CD14-positive monocyte (primary cell): ENCODE measurements around the gene KSR2. TPM values are rescaled to one million over a fixed set of nuclear protein-coding genes. Genes with fewer than 3 reads are reported as not detected.

ENCODE experiments used
- DNase-seq, 3 donors: peaks; one replicate each; pipeline ENCODE4 v3.0.0-alpha.2; 2011 to 2022
- H2AFZ ChIP-seq: 2 replicates; pipeline ENCODE4 v1.6.0; 2012; ENCODE audit warnings: mild to moderate bottlenecking, low read depth, low read length, inconsistent platforms; ENCODE audit not compliant: insufficient read depth, poor library complexity, severe bottlenecking
- H3K27ac ChIP-seq, 2 donors: 1 replicate in 1 of 2; 2 replicates in 1 of 2; pipeline ENCODE4 v1.5.1; 2012 to 2013; ENCODE audit warnings: low read length in 2 of 2, control low read depth in 1 of 2, inconsistent platforms in 1 of 2, low read depth in 1 of 2, mild to moderate bottlenecking in 1 of 2
- H3K27me3 ChIP-seq, 2 donors: one replicate each; pipeline versions ENCODE4 v1.6.0 to v1.6.1; 2011 to 2013; ENCODE audit warnings: low read length in 2 of 2; ENCODE audit not compliant: control insufficient read depth in 2 of 2, insufficient read depth in 2 of 2
- H3K36me3 ChIP-seq, 2 donors: replicated peaks in 1 of 2; 1 replicate in 1 of 2; 2 replicates in 1 of 2; pipeline versions ENCODE4 v1.5.1 to v1.6.1; 2012 to 2013; ENCODE audit warnings: low read length in 2 of 2, control low read depth in 1 of 2, inconsistent platforms in 1 of 2, mild to moderate bottlenecking in 1 of 2; ENCODE audit not compliant: insufficient read depth in 2 of 2, control insufficient read depth in 1 of 2
- H3K4me1 ChIP-seq, 2 donors: 1 replicate in 1 of 2; 2 replicates in 1 of 2; pipeline versions ENCODE4 v1.5.1 to v1.6.1; 2012 to 2013; ENCODE audit warnings: low read length in 2 of 2, control low read depth in 1 of 2, inconsistent platforms in 1 of 2, mild to moderate bottlenecking in 1 of 2, moderate library complexity in 1 of 2; ENCODE audit not compliant: insufficient read depth in 2 of 2, control insufficient read depth in 1 of 2
- H3K4me2 ChIP-seq: replicated peaks from 2 replicates; pipeline ENCODE3; 2012; ENCODE audit warnings: low read length, moderate library complexity, mild to moderate bottlenecking; ENCODE audit not compliant: poor library complexity, severe bottlenecking; ENCODE audit errors: extremely low read depth
- H3K4me3 ChIP-seq, 3 experiments: fragments of 200-600 bp in 1 of 3; sonication (generic) in 1 of 3; replicated peaks in 1 of 3; 1 replicate in 2 of 3; 2 replicates in 1 of 3; pipeline ENCODE4 v1.5.1; 2011 to 2013; ENCODE audit warnings: low read length in 3 of 3, mild to moderate bottlenecking in 3 of 3, control low read depth in 2 of 3, low read depth in 2 of 3, inconsistent platforms in 1 of 3, moderate library complexity in 1 of 3
- H3K79me2 ChIP-seq: 2 replicates; pipeline ENCODE4 v1.6.0; 2012; ENCODE audit warnings: mild to moderate bottlenecking, control low read depth, inconsistent platforms, low read length, moderate library complexity; ENCODE audit not compliant: insufficient read depth
- H3K9ac ChIP-seq: 2 replicates; pipeline ENCODE4 v1.6.0; 2017; ENCODE audit warnings: low read length, mild to moderate bottlenecking; ENCODE audit not compliant: insufficient read depth, poor library complexity, severe bottlenecking
- H3K9me3 ChIP-seq, 2 donors: replicated peaks in 1 of 2; 1 replicate in 1 of 2; 2 replicates in 1 of 2; pipeline versions ENCODE4 v1.5.1 to v1.6.1; 2012 to 2013; ENCODE audit warnings: low read length in 2 of 2, control low read depth in 1 of 2; ENCODE audit not compliant: control insufficient read depth in 1 of 2, insufficient read depth in 1 of 2
- H4K20me1 ChIP-seq: 2 replicates; pipeline ENCODE4 v1.6.0; 2012; ENCODE audit warnings: mild to moderate bottlenecking, low read length, control low read depth, moderate library complexity; ENCODE audit not compliant: insufficient read depth
- H3K27ac Mint-ChIP-seq, 7 donors: one replicate each; pipeline ENCODE4 v1.8.0; 2020; ENCODE audit warnings: mild to moderate bottlenecking in 7 of 7, mixed read lengths in 7 of 7, moderate library complexity in 6 of 7, inconsistent platforms in 2 of 7
- H3K27me3 Mint-ChIP-seq, 3 donors: one replicate each; pipeline ENCODE4 v1.8.0; 2021 to 2022; ENCODE audit warnings: low read depth in 3 of 3, mild to moderate bottlenecking in 3 of 3, mixed read lengths in 3 of 3, moderate library complexity in 3 of 3, inconsistent platforms in 1 of 3
- H3K36me3 Mint-ChIP-seq, 2 donors: one replicate each; pipeline ENCODE4 v1.8.0; 2020; ENCODE audit warnings: mixed read lengths in 2 of 2, inconsistent platforms in 1 of 2, mild to moderate bottlenecking in 1 of 2
- H3K4me1 Mint-ChIP-seq: one replicate; pipeline ENCODE4 v1.8.0; 2020; ENCODE audit warnings: mild to moderate bottlenecking, mixed read lengths
- H3K4me3 Mint-ChIP-seq, 2 donors: one replicate each; pipeline ENCODE4 v1.8.0; 2020; ENCODE audit warnings: mild to moderate bottlenecking in 2 of 2, mixed read lengths in 2 of 2, moderate library complexity in 1 of 2
- H3K9me3 Mint-ChIP-seq, 7 donors: one replicate each; pipeline ENCODE4 v1.8.0; 2020 to 2022; ENCODE audit warnings: mixed read lengths in 7 of 7, mild to moderate bottlenecking in 6 of 7, moderate library complexity in 6 of 7, inconsistent platforms in 2 of 7
- WGBS: methylation state at CpG from one replicate; pipeline ENCODE4 v1.1.5; 2013; ENCODE audit warnings: missing lambda C conversion rate; ENCODE audit not compliant: insufficient coverage; 5-methylcytosine and 5-hydroxymethylcytosine counted together
- intact Hi-C, 2 donors: fragments of 100-400 bp; cut with micrococcal nuclease; formaldehyde crosslinking; loops; one replicate each; pipeline versions ENCODE4 v1.15.0 to v1.15.1; 2023
- polyA plus RNA-seq, 3 donors: library from polyadenylated mRNA; depleted of rRNA in 1 of 3; unstranded in 2 of 3; stranded (reverse) in 1 of 3; fragments of 300-500 nt in 2 of 3; fragments of >200 nt in 1 of 3; fragmentation: Illumina TruSeq in 2 of 3; gene quantifications; 1 replicate in 2 of 3; 2 replicates in 1 of 3; pipeline ENCODE4 v1.2.3, GENCODE V29; 2012 to 2021
- TF ChIP-seq, protein P1 (sequence below): fragments of 200-600 bp; IDR thresholded peaks from one replicate; pipeline ENCODE4 v1.8.0; 2022; ENCODE audit warnings: antibody characterized with exemption, mild to moderate bottlenecking

Gene KSR2
- polyA plus RNA-seq, 3 donors = not detected

DNA sequence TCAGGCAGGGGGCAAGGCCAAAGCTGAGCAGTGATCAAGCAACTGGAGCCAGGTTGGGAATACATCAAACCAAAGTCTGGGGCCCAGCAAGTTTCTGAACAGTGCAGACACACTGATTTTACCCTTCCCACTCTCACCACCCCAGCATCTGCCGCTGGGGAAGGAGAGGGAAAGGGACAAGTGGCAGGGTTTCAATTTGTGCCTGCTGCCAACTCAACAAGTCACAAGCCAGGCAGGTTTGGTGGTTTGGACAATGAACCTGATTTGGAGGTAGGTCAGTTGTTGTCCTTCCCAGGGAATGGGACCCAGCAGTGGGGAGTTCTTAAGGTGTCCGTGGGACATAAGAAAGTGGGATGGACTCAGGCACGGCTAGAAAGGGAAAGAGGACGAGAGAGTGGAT, 455.4 kb downstream of the KSR2 start:
- Mint-ChIP-seq H3K4me3 (peak overlapping the region in 1 of 2 donors; percentile 49), H3K27me3 (peaks cover 48 to 70% (median 56%) of the 10 kb centered on the region in 3 donors), H3K9me3 (peaks cover 0 to 13% (median 8%) of the 10 kb centered on the region in 7 donors), H3K27ac (peak overlapping the region in 1 of 7 donors; percentile 33), H3K4me1 (peaks cover 10% of the 10 kb centered on the region), H3K36me3 (no peaks in the 10 kb centered on the region)
- TF ChIP-seq, protein P1, sequence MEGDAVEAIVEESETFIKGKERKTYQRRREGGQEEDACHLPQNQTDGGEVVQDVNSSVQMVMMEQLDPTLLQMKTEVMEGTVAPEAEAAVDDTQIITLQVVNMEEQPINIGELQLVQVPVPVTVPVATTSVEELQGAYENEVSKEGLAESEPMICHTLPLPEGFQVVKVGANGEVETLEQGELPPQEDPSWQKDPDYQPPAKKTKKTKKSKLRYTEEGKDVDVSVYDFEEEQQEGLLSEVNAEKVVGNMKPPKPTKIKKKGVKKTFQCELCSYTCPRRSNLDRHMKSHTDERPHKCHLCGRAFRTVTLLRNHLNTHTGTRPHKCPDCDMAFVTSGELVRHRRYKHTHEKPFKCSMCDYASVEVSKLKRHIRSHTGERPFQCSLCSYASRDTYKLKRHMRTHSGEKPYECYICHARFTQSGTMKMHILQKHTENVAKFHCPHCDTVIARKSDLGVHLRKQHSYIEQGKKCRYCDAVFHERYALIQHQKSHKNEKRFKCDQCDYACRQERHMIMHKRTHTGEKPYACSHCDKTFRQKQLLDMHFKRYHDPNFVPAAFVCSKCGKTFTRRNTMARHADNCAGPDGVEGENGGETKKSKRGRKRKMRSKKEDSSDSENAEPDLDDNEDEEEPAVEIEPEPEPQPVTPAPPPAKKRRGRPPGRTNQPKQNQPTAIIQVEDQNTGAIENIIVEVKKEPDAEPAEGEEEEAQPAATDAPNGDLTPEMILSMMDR = no peak
- Histone ChIP-seq H3K27me3 (peaks cover 37 to 39% of the 10 kb centered on the region in 2 donors), H3K36me3 (no peaks in the 10 kb centered on the region), H3K4me1 (peaks cover 5 to 8% of the 10 kb centered on the region in 2 donors), H3K9me3 (peaks cover 0 to 7% of the 10 kb centered on the region in 2 donors), H3K79me2 (no peaks in the 10 kb centered on the region), H3K9ac (no peak overlapping the region), H3K4me2 (no peak overlapping the region), H3K4me3 (no peak overlapping the region), H4K20me1 (no peaks in the 10 kb centered on the region), H3K27ac (no peak overlapping the region), H2AFZ (no peak overlapping the region)
- WGBS = 86% methylated on average over 3 of the region's 4 CpGs
- intact Hi-C loops = no loop called here
- DNase-seq = no peak

DNA sequence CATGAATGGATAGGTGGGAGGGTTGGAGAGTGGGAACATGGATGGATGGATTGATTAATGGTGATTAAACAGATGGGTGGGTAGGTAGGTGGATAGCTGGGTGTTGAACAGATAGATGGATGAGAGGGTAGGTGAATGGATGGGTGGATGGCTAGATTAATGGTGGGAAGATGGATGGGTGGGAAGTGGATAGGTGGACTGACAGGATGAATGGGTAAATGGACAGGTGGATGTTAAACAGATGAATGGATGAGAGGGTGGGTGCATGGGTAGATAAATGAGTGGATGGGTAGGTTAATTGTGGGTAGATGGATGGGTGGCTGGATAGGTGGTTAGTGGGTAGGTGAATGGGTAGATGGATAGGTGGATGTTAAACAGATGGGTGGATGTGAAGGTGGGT, 460.3 kb downstream of the KSR2 start:
- no peak for DNase-seq
- Mint-ChIP-seq H3K4me3 (peak overlapping the region in 1 of 2 donors; percentile 52), H3K27ac (no peak overlapping the region), H3K36me3 (peaks cover 0 to 2% of the 10 kb centered on the region in 2 donors), H3K4me1 (peaks cover 5% of the 10 kb centered on the region), H3K27me3 (peaks cover 33 to 66% (median 41%) of the 10 kb centered on the region in 3 donors), H3K9me3 (peaks cover under 1 to 11% (median 5%) of the 10 kb centered on the region in 7 donors)
- Histone ChIP-seq H3K9me3 (peaks cover 0 to under 1% of the 10 kb centered on the region in 2 donors), H3K4me2 (no peak overlapping the region), H3K79me2 (no peaks in the 10 kb centered on the region), H3K4me3 (no peak overlapping the region), H4K20me1 (no peaks in the 10 kb centered on the region), H2AFZ (no peak overlapping the region), H3K27ac (no peak overlapping the region), H3K27me3 (peaks cover 33 to 43% of the 10 kb centered on the region in 2 donors), H3K9ac (no peak overlapping the region), H3K36me3 (no peaks in the 10 kb centered on the region), H3K4me1 (no peaks in the 10 kb centered on the region)
- TF ChIP-seq, protein P1 = no peak
- intact Hi-C loops = no loop called here
